HG03460 (cell line): ENCODE data around the gene PCSK7.
A peak's percentile ranks its signal among the peaks of the same experiment; 100 is the strongest.

Source experiments
- ATAC-seq: cut with Tn5 transposase; IDR thresholded peaks from one replicate; pipeline ENCODE4 v1.9.1; 2021; ENCODE audit not compliant: unreplicated experiment

The PCSK7 gene

DNA sequence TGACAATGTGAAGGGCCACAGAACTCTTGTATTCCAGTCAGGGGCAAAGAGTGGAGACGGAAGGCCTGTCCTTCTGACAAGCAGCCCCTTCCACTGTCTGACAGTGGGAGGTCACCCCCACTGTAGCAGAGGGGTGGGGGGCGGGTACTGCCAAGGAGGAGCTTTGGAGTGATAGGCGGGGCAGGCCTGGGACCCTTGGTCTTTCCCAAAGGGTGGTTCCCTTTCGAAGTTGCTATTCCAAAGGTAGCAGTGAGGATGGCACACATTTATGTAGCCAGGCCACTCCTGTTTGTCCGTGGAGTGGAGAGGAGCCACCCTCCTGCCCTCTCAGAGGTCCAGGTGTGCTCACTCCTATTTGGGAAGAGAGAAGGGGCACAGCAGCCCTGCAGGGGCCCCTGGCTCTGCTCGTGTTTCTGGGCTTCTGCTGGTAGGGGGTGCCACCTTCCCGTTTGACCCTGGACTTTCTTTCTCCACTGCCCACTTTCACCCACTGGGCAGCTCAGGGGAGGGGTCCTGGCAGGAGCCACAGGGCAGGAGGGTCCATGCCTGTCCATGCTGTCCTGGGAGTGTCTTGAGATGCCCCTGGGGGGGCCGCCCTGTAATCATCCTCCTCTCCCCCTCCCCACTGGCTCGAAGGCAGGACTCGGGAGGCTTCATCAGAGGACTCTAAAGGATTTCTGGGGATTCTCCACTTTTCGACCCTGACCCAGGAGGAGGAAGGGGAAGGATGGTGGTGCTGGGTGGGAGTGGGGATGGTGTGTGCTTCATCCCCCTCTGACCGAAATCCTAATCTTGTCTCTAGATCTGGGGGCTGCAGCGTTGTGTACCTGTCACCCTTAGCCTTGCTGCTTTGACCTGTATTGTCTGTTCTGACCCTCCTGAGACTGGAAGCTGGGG, 31.7 kb downstream of the PCSK7 start:
- no peak for ATAC-seq

GRCh38 chr11:117199053-117199915, 32.6 kb downstream of the PCSK7 start, which contains the start of gene TAGLN:
Gene TAGLN, plus strand, starts transcription at chr11:117199370. Its CDS starts 3,644 bp downstream, at chr11:117203014.
- no peak for ATAC-seq

DNA sequence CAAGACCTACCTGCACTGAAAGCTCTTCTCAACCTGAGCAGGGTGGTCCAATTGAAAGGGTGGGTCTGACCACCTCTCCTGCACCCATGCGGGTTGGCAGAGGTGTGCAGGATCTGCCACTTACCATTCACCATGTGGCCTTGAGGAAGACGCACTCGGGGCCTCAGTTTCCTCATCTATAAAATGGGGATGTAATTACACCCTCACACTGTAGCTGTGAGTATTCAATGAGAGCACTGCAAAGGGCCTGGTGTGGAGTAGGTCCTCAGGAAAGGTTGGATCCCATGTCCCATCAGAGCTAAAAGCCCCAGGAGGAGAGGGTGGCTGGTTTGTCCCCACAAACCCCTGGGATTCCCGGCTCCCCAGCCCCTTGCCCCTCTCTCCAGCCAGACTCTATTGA, 33.3 kb downstream of the PCSK7 start:
- ATAC-seq = no peak

DNA sequence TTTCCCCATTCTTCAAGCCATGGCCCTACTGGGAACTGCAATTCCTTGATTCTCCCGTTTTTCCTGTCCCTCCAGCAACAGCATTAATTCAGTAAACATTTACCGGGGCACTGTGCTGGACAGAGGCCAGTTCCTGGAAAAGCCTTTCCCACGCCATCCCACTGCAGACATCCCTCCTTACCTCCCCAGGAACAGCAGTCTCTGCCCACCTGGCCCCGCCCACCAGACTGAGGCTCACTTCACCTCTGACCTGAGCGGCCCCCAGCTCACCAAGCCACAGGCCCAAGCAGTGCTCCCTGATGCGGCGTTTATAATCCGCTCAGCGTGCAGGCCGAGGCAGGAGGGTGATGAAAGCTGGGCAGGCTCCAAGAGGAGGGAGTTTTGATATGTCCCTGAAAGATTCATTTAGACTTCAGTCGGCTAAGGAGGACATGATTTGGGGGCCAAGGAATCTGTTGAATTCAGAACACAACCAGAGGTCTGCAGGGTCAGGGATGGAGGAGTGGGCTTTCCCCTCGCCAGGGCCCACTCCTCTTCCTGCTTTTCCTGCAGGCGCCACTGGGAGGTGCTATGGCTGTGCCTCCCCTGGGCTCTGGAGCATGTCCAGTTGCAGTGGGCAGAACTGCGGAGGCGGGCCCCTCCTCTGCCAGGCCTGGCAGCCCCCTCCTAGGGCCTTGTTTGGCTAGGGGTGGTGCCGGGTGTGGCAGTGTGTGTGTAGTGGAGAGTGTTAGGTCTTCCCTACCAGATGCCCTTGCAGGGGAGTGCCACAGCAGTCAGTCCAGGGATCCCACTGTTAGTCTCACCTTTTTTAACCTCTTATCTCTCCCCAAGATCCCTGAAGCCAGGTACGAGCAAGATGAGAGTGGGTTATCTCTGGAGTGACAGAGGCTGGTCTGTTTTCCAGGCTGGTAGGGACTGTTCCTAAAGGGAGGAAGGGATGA, 34.1 kb downstream of the PCSK7 start:
- no peak for ATAC-seq

DNA sequence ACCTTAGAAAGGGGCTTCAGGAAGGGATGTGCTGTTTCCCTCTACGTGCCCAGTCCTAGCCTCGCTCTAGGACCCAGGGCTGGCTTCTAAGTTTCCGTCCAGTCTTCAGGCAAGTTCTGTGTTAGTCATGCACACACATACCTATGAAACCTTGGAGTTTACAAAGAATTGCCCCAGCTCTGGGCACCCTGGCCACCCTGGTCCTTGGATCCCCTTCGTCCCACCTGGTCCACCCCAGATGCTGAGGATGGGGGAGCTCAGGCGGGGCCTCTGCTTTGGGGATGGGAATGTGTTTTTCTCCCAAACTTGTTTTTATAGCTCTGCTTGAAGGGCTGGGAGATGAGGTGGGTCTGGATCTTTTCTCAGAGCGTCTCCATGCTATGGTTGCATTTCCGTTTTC, 34.9 kb downstream of the PCSK7 start:
- ATAC-seq = no peak

DNA sequence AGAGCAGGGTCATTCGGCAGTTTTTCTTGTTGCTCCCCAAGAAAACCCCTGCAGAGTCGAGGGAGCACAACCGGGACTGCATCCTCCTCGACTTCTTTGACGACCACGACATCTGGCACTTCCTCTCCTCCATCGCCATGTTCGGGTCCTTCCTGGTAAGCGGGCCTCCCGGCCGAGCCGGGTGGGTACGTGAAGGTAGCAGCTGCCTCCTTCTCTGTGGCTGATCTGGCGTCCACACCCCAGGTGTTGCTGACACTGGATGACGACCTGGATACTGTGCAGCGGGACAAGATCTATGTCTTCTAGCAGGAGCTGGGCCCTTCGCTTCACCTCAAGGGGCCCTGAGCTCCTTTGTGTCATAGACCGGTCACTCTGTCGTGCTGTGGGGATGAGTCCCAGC, 36.1 kb downstream of the PCSK7 start:
- ATAC-seq = no peak

DNA sequence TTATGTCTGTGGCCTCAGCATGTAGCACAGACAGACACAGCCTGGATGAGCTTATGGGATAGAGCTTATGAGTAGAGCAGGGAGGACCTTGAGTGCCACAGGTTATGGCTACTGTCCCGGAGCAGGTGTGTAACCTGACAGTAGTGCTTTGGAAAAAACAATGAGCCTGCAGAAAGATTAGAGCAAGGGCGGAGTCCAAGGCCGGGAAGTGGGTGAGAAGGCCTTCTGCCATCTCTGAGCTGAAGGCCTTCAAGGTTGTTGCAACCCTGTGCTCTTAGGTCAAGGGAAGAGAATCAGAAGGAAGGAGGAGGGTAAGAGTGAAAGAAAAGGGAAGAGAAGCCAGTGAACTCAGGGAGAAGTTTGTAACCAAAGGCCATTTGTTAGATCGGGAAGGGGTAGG, 36.6 kb downstream of the PCSK7 start:
- ATAC-seq = no peak

DNA sequence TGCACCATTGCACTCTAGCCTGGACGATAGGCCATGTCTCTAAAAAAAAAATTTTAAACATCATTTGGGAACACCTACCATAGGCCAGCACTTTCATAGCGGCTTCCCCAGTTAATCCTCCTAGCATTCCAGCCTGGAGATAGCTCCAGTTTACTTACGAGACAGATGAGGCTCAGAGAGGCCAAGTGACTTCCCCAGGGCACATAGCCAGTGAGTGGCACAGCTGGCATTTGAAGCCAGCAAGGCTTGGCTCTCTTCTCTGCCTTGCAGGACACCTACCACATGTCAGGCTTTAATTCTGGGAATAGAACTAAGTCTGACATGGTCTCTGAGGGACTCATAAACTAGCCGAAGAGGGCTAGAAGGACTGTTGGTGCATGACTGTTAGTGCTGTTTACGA, 37.6 kb downstream of the PCSK7 start:
- no peak for ATAC-seq

GRCh38 chr11:117193130-117194020, 38.5 kb downstream of the PCSK7 start:
- ATAC-seq = no peak

DNA sequence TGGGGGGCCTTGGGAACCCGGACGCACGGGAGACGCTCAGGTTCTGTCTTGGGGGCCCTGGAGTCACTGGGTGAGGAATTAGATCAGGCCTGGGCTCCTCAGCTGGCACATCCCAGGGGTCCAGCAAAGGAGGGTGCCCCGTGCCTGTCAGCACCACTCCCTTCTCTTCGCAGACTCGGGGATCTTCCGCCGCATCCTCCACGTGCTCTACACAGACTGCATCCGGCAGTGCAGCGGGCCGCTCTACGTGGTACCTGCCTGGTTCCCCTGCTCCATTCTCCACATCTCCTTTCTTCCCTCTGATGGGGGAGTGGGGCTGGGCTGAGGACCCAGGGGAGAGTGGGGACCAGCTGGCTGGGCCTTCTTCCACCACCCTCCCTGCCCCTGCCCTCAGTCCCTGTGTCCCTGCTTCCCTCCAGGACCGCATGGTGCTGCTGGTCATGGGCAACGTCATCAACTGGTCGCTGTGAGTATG, 39.4 kb downstream of the PCSK7 start:
- ATAC-seq = no peak

DNA sequence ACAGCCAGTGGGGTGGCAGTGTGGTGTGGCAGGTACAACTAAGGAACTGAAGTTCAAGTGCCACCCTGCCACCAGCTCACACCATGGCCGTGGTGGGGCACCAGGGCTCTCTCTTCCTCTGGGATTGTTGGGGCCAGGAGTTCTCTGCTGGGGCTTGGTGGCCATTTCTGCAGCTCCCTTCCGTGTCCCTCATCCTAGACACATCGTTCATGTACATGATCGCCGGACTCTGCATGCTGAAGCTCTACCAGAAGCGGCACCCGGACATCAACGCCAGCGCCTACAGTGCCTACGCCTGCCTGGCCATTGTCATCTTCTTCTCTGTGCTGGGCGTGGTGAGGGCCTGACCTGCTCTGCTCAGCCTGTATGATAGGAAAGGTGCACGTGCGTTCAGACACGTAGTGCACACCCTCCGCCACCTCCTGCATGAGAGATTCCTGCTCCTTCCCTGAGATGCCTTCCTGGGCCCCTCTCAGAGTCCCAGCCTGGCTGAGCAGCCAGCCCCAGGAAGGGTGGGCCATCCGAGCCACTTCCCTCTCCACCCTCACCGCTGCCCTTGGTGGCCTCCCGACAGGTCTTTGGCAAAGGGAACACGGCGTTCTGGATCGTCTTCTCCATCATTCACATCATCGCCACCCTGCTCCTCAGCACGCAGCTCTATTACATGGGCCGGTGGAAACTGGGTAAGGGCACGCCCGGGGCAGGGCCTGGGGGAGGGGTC, 40.0 kb downstream of the PCSK7 start:
- no peak for ATAC-seq

GRCh38 chr11:117189941-117190544, 41.8 kb downstream of the PCSK7 start:
- ATAC-seq = no peak

GRCh38 chr11:117189191-117189940, 42.5 kb downstream of the PCSK7 start:
- ATAC-seq = peak; percentile 59

DNA sequence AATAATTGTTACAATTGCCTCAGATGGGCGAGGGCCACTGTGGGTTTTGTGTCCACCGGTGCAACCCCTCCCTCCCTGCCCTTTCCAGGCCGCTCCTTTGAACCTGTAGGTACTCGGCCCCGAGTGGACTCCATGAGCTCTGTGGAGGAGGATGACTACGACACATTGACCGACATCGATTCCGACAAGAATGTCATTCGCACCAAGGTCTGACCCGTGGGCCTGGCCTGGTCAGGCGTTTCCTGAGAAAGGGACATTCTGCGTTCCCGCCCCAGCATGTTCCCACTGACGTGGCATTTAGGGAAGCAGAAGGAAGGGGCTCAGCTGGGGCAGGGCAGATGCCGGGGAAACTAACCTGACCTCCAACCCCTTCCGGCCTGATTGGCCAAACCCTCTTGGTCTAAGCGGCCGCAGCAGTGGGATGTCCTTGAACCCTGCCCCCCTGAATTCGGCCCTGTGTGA, 43.2 kb downstream of the PCSK7 start:
- ATAC-seq = no peak

DNA sequence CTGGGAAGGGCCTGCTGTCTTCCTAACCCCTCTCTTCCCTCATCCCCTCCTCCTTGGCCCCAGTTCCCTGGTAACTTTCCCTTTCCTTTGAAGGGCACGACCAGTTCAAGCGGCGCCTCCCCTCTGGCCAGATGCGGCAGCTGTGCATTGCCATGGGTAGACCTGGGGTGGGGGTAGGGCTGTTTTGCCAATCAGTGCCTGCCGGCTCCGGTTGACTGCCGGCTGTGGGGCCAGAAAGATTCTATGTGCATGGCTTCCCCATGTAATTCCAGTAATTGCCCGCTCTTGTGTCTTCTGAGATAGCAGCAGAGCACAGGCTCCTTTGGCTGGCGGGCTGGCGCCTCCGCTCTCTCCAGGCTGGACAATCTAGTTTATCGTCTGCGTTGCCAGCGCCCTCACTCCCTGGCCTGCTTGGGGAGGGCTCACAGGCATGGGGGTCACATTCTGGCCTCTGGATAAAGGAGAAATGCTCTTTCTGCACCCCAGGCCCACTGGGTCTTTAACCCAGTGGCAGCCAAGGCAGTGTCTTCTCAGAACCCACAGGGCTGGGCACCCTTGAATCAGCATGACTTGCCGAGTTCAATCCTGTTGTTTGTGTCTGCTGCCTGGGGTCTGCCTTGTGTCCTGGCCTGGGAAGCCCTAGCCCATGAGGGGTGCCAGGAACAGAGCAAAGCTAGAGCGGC, 43.9 kb downstream of the PCSK7 start:
- no peak for ATAC-seq

- no peak for ATAC-seq
These were observed 44.5 kb downstream of the PCSK7 start for GRCh38 chr11:117187428-117187798.

DNA sequence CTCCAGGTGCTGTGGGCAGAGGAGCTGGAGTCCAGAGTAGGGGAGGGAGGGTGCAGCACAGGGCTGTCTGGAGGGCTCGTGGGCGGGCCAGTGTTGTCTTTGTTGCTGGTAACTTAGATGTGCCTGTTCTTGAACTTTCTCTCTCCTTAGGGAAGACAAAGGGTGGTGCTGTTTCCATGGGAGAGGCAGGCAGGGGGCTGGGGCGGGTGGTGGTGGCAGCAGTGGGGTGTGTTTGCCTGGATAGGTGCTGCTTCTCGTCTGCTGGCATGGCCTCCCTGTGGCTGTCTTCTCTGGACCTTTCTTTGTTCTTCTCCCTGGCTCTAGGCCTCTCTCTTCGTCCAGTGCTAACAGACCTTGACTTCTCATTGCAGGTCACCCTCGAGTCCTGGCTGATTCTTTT, 44.9 kb downstream of the PCSK7 start:
- ATAC-seq = no peak
